ENCODE data around the gene ISLR2.

Gene ISLR2

DNA sequence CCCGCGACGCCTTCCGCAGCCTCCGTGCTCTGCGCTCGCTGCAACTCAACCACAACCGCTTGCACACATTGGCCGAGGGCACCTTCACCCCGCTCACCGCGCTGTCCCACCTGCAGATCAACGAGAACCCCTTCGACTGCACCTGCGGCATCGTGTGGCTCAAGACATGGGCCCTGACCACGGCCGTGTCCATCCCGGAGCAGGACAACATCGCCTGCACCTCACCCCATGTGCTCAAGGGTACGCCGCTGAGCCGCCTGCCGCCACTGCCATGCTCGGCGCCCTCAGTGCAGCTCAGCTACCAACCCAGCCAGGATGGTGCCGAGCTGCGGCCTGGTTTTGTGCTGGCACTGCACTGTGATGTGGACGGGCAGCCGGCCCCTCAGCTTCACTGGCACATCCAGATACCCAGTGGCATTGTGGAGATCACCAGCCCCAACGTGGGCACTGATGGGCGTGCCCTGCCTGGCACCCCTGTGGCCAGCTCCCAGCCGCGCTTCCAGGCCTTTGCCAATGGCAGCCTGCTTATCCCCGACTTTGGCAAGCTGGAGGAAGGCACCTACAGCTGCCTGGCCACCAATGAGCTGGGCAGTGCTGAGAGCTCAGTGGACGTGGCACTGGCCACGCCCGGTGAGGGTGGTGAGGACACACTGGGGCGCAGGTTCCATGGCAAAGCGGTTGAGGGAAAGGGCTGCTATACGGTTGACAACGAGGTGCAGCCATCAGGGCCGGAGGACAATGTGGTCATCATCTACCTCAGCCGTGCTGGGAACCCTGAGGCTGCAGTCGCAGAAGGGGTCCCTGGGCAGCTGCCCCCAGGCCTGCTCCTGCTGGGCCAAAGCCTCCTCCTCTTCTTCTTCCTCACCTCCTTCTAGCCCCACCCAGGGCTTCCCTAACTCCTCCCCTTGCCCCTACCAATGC is 45.1 kb downstream of the ISLR2 start:
- H3K4me1 ChIP-seq (ENCODE audit: control insufficient read depth, insufficient read depth, low read length) = peaks cover 21% of the 10 kb centered on the region
- ChIA-PET POLR2A (interaction anchor here (0.7 to 2.8 kb wide), 2 partner anchors 21 to 35 kb away, joined by 3 to 9 read pairs; no protein-coding TSS in a partner anchor), CTCF (interaction anchor here (0.7 kb wide), 2 partner anchors 27 to 145 kb away, joined by 3 to 4 read pairs; partner anchors contain the start of gene STRA6)
- H3K9me3 ChIP-seq (ENCODE audit: control insufficient read depth, insufficient read depth, low read depth, low read length) = no peaks in the 10 kb centered on the region
- TF ChIP-seq, protein P1, sequence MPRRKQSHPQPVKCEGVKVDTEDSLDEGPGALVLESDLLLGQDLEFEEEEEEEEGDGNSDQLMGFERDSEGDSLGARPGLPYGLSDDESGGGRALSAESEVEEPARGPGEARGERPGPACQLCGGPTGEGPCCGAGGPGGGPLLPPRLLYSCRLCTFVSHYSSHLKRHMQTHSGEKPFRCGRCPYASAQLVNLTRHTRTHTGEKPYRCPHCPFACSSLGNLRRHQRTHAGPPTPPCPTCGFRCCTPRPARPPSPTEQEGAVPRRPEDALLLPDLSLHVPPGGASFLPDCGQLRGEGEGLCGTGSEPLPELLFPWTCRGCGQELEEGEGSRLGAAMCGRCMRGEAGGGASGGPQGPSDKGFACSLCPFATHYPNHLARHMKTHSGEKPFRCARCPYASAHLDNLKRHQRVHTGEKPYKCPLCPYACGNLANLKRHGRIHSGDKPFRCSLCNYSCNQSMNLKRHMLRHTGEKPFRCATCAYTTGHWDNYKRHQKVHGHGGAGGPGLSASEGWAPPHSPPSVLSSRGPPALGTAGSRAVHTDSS (tag by site-specific recombination; IDR thresholded peaks at IDR 0.05) = peak; percentile 33; the same call in 1 of the 2 replicates
- TF ChIP-seq ZFP37 (tag by site-specific recombination; IDR thresholded peaks at IDR 0.05) = no peak
- no peak for TF ChIP-seq ZNF426 (tag by site-specific recombination; IDR thresholded peaks at IDR 0.05)
- TF ChIP-seq ZNF184 (tag by site-specific recombination; IDR thresholded peaks at IDR 0.05) = no peak
- TF ChIP-seq, protein P2, sequence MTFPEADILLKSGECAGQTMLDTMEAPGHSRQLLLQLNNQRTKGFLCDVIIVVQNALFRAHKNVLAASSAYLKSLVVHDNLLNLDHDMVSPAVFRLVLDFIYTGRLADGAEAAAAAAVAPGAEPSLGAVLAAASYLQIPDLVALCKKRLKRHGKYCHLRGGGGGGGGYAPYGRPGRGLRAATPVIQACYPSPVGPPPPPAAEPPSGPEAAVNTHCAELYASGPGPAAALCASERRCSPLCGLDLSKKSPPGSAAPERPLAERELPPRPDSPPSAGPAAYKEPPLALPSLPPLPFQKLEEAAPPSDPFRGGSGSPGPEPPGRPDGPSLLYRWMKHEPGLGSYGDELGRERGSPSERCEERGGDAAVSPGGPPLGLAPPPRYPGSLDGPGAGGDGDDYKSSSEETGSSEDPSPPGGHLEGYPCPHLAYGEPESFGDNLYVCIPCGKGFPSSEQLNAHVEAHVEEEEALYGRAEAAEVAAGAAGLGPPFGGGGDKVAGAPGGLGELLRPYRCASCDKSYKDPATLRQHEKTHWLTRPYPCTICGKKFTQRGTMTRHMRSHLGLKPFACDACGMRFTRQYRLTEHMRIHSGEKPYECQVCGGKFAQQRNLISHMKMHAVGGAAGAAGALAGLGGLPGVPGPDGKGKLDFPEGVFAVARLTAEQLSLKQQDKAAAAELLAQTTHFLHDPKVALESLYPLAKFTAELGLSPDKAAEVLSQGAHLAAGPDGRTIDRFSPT (tag by site-specific recombination; IDR thresholded peaks at IDR 0.05) = peak; percentile 32; the same call in 1 of the 2 replicates
- H3K4me3 ChIP-seq (ENCODE audit: low read depth, low read length) = no peak overlapping the region
- H3K36me3 ChIP-seq (ENCODE audit: control insufficient read depth in 2 of 2, insufficient read depth in 1 of 2, low read length in 2 of 2) = peaks cover 0 to 2% of the 10 kb centered on the region in 2 experiments; a peak in 1 of 3 replicates
- no peak overlapping the region for H3K27ac ChIP-seq (ENCODE audit: extremely low read depth, low read depth, low read length)

DNA sequence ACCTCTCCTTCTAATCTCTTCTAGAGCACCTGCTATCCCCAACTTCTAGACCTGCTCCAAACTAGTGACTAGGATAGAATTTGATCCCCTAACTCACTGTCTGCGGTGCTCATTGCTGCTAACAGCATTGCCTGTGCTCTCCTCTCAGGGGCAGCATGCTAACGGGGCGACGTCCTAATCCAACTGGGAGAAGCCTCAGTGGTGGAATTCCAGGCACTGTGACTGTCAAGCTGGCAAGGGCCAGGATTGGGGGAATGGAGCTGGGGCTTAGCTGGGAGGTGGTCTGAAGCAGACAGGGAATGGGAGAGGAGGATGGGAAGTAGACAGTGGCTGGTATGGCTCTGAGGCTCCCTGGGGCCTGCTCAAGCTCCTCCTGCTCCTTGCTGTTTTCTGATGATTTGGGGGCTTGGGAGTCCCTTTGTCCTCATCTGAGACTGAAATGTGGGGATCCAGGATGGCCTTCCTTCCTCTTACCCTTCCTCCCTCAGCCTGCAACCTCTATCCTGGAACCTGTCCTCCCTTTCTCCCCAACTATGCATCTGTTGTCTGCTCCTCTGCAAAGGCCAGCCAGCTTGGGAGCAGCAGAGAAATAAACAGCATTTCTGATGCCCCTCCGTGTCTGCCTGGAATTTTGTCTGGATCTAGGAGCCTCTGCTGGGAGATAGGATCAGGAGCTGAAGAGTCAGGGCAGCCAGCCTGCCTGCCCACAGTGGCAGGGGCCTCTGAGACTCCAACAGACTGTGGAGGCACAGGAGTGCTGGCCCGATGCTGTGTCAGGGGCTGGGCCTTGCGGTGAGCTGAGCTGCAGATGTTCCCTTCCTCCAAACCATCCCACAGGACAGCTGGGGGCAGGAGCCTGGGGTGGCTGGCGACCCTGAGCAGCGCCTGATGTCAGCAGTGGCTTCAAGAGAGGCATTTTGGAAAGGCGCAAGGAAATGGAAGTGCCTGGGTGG is 46.2 kb downstream of the ISLR2 start:
- Histone ChIP-seq H3K4me1 (ENCODE audit: control insufficient read depth, insufficient read depth, low read length) (peaks cover 21% of the 10 kb centered on the region), H3K27ac (ENCODE audit: extremely low read depth, low read depth, low read length) (no peak overlapping the region), H3K4me3 (ENCODE audit: low read depth, low read length) (no peak overlapping the region), H3K9me3 (ENCODE audit: control insufficient read depth, insufficient read depth, low read depth, low read length) (no peaks in the 10 kb centered on the region), H3K36me3 (ENCODE audit: control insufficient read depth in 2 of 2, insufficient read depth in 1 of 2, low read length in 2 of 2) (peaks cover 0 to 8% of the 10 kb centered on the region in 2 experiments; a peak in 1 of 3 replicates)
- TF ChIP-seq ZIC2 (tag by site-specific recombination; IDR thresholded peaks at IDR 0.05) (peak; percentile 30), ZNF830 (tag by site-specific recombination; IDR thresholded peaks at IDR 0.05; ENCODE audit: low read depth) (no peak)
- ChIA-PET CTCF (interaction anchor here (0.6 to 2.0 kb wide), 4 partner anchors 26 to 135 kb away, joined by 3 to 8 read pairs (median 5); partner anchors contain the start of gene STRA6), POLR2A (interaction anchor here (0.7 to 3.5 kb wide), 5 partner anchors 20 to 34 kb away, joined by 3 to 21 read pairs (median 9); partner anchors contain the start of gene STRA6)

DNA sequence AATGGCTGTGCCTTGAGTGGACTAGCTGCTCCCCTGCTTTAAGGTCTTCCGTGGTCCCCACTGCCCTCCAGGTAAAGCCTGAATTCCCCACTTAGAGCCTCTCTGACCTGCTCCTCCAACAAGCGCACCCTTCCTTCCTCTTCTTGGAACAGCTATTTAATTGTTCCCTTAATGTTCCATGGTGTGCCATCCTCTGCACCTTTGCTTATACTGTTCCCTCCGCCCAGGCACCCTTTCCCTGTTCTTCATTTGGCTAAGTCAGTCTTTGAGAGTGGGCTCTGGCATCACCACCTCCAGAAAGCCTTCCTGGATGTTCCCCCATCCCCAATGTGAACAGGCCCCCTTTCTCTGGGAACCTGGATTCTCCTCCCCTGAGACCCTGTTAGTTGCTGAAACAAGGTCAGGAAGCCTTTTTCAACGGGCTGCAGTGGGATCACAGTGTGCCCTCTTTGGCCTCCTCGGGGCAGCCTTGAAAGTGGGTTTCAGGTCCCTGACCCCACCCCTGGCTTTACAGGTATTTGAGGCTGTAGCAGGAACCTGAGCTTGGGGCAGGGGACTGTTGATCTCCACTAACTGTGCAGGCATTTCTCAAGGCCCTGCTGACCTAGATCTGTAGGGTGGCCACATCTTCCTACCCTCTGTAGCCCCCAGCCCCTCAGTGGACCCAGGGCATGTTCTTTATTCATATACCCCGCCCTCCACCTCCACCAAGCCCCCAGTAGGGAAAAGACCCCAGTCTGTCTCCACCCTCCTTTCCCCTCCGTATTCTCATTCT is 48.1 kb downstream of the ISLR2 start:
- ChIA-PET CTCF (interaction anchor here (0.7 to 2.0 kb wide), 6 partner anchors 34 to 144 kb away, joined by 3 to 8 read pairs (median 3); no protein-coding TSS in a partner anchor), POLR2A (interaction anchor here (1.0 to 3.5 kb wide), 5 partner anchors 16 to 49 kb away, joined by 3 to 21 read pairs (median 5); partner anchors contain the start of genes ISLR2 and STRA6)
- H3K4me1 ChIP-seq (ENCODE audit: control insufficient read depth, insufficient read depth, low read length) = peaks cover 16% of the 10 kb centered on the region
- H3K4me3 ChIP-seq (ENCODE audit: low read depth, low read length) = no peak overlapping the region
- no peaks in the 10 kb centered on the region for H3K9me3 ChIP-seq (ENCODE audit: control insufficient read depth, insufficient read depth, low read depth, low read length)
- peak overlapping the region; percentile 17; the same call in 1 of the 2 replicates for H3K27ac ChIP-seq (ENCODE audit: extremely low read depth, low read depth, low read length)
- H3K36me3 ChIP-seq (ENCODE audit: control insufficient read depth in 2 of 2, insufficient read depth in 1 of 2, low read length in 2 of 2) = peaks cover 0 to 8% of the 10 kb centered on the region in 2 experiments; a peak in 1 of 3 replicates
- no peak for TF ChIP-seq ZNF830 (tag by site-specific recombination; IDR thresholded peaks at IDR 0.05; ENCODE audit: low read depth)
- TF ChIP-seq ZXDB (tag by site-specific recombination; IDR thresholded peaks at IDR 0.05) = no peak
- no peak for TF ChIP-seq ZNF768 (tag by site-specific recombination; IDR thresholded peaks at IDR 0.05)
- no peak for TF ChIP-seq ZBTB17 (tag by site-specific recombination; IDR thresholded peaks at IDR 0.05)
- no peak for TF ChIP-seq ZNF223 (tag by site-specific recombination; IDR thresholded peaks at IDR 0.05)
- TF ChIP-seq HOXC10 (CRISPR knock-in tag; IDR thresholded peaks at IDR 0.05) = no peak
- TF ChIP-seq ZNF341 (tag by site-specific recombination; IDR thresholded peaks at IDR 0.05; ENCODE audit: low read depth) = no peak
- TF ChIP-seq, protein P3, sequence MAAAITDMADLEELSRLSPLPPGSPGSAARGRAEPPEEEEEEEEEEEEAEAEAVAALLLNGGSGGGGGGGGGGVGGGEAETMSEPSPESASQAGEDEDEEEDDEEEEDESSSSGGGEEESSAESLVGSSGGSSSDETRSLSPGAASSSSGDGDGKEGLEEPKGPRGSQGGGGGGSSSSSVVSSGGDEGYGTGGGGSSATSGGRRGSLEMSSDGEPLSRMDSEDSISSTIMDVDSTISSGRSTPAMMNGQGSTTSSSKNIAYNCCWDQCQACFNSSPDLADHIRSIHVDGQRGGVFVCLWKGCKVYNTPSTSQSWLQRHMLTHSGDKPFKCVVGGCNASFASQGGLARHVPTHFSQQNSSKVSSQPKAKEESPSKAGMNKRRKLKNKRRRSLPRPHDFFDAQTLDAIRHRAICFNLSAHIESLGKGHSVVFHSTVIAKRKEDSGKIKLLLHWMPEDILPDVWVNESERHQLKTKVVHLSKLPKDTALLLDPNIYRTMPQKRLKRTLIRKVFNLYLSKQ (tag by site-specific recombination; IDR thresholded peaks at IDR 0.05; ENCODE audit: borderline replicate concordance) = no peak
- TF ChIP-seq ZNF776 (tag by site-specific recombination; IDR thresholded peaks at IDR 0.05; ENCODE audit: borderline replicate concordance) = no peak
- no peak for TF ChIP-seq SALL2 (tag by site-specific recombination; IDR thresholded peaks at IDR 0.05; ENCODE audit: borderline replicate concordance)
- TF ChIP-seq ZNF302 (tag by site-specific recombination; IDR thresholded peaks at IDR 0.05; ENCODE audit: low read depth) = no peak
- no peak for TF ChIP-seq YY1 (tag by site-specific recombination; IDR thresholded peaks at IDR 0.05)

All from HEK293 (cell line).